Transverse colon (tissue), 4 donors: Measurements from ENCODE around the gene TBC1D21. TPM values are rescaled to one million over a fixed set of nuclear protein-coding genes. Genes with fewer than 3 reads are reported as not detected.

ENCODE experiments used
- DNase-seq: peaks from one replicate; pipeline ENCODE4 v3.0.0-alpha.2; 2019
- H3K27ac ChIP-seq, 4 donors: fragments of 200-600 bp; sonication (generic); 2 replicates each; pipeline ENCODE4 v1.5.1; 2016 to 2018; ENCODE audit warnings: inconsistent platforms in 4 of 4
- H3K27me3 ChIP-seq: fragments of 200-600 bp; sonication (generic); 2 replicates; pipeline ENCODE4 v1.5.1; 2017; ENCODE audit warnings: inconsistent platforms
- H3K36me3 ChIP-seq, 4 donors: fragments of 200-600 bp; sonication (generic); 2 replicates each; pipeline ENCODE4 v1.5.1; 2017 to 2019; ENCODE audit warnings: inconsistent platforms in 4 of 4
- H3K4me1 ChIP-seq, 4 donors: fragments of 200-600 bp; sonication (generic); 2 replicates each; pipeline ENCODE4 v1.5.1; 2017 to 2020; ENCODE audit warnings: inconsistent platforms in 4 of 4
- H3K4me3 ChIP-seq, 4 donors: fragments of 200-600 bp; sonication (generic); 1 replicate in 1 of 4; 2 replicates in 3 of 4; pipeline versions ENCODE4 v1.5.1 to v1.6.1; 2017 to 2019; ENCODE audit warnings: inconsistent platforms in 4 of 4
- H3K9me3 ChIP-seq, 2 donors: fragments of 200-600 bp; sonication (generic); 2 replicates each; pipeline ENCODE4 v1.5.1; 2017 to 2019; ENCODE audit warnings: inconsistent platforms in 2 of 2
- CTCF ChIP-seq, 5 experiments: fragments of 200-600 bp in 3 of 5; fragments of 450-650 bp in 2 of 5; sonication (generic) in 3 of 5; IDR thresholded peaks; 1 replicate in 2 of 5; 2 replicates in 3 of 5; pipeline ENCODE4 v1.5.1; 2016 to 2017; ENCODE audit warnings: antibody characterized with exemption in 5 of 5, inconsistent platforms in 3 of 5, mild to moderate bottlenecking in 2 of 5, moderate library complexity in 1 of 5
- EP300 ChIP-seq: sonication (generic); formaldehyde crosslinking; IDR thresholded peaks from one replicate; pipeline ENCODE4 v1.6.1; 2017; ENCODE audit warnings: antibody characterized with exemption, low read depth
- POLR2A ChIP-seq: fragments of 450-650 bp; IDR thresholded peaks from one replicate; pipeline ENCODE4 v1.6.1; 2016; ENCODE audit warnings: antibody characterized with exemption, mild to moderate bottlenecking, moderate library complexity
- POLR2AphosphoS5 ChIP-seq, 3 donors: sonication (generic); formaldehyde crosslinking; IDR thresholded peaks; one replicate each; pipeline ENCODE4 v1.6.1; 2016; ENCODE audit warnings: antibody characterized with exemption in 3 of 3
- WGBS, 2 donors: methylation state at CpG; one replicate each; pipeline ENCODE4 v1.1.5; 2018; ENCODE audit warnings: low coverage in 1 of 2; 5-methylcytosine and 5-hydroxymethylcytosine counted together
- in situ Hi-C, 4 donors: fragments of 200-750 bp; cut with MboI; loops; one replicate each; pipeline versions ENCODE4 v1.15.0 to v1.15.1; 2017; ENCODE audit warnings: low sequenced_read_pairs in 3 of 4, low pct_ligation_motif_present in 1 of 4, low pct_unique_long_range_greater_than_20kb in 1 of 4
- intact Hi-C: fragments of 100-400 bp; cut with DNase I; formaldehyde crosslinking; loops from one replicate; pipeline ENCODE4 v1.15.1; 2023; ENCODE audit warnings: low total_unique reads
- total RNA-seq, 4 donors: library from RNA; depleted of rRNA; stranded (reverse); fragments of >200 nt; gene quantifications; one replicate each; pipeline ENCODE4 v1.1.0, GENCODE V29; 2016

Gene TBC1D21
- total RNA-seq, 4 donors from 2014 or later = not detected

DNA sequence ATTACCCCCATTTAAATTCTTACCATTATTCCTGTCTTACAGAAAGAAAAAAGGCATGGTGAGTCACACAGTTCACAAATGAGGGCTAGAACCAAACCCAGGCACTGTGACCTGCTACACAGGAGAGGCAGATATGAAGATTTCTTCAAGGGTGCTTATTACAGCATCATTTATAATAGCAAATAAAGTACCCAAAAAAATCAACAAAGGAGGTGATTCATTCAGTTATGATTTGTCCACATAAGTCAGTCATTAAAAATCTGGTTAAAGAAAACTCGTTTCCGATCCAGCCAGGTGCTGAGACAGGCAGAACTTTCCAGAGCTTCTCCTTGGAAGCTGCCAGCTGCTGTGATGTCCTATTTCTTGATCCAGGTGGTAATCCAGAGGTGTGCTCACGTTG is 45.4 kb downstream of the TBC1D21 start:
- Histone ChIP-seq H3K27me3 (no peaks in the 10 kb centered on the region), H3K4me1 (peaks cover under 1 to 24% (median 13%) of the 10 kb centered on the region in 4 donors), H3K27ac (no peak overlapping the region), H3K36me3 (no peaks in the 10 kb centered on the region), H3K9me3 (peaks cover 0 to 5% of the 10 kb centered on the region in 2 donors), H3K4me3 (no peak overlapping the region)
- intact Hi-C loops = no loop called here
- 80 to 81% methylated on average over 3 of the region's 3 CpGs for WGBS, 2 donors
- in situ Hi-C loops = no loop called here
- TF ChIP-seq POLR2AphosphoS5 (IDR thresholded peaks at IDR 0.05) (no peak), CTCF (IDR thresholded peaks at IDR 0.05) (no peak), POLR2A (no peak), EP300 (no peak)
- no peak for DNase-seq

DNA sequence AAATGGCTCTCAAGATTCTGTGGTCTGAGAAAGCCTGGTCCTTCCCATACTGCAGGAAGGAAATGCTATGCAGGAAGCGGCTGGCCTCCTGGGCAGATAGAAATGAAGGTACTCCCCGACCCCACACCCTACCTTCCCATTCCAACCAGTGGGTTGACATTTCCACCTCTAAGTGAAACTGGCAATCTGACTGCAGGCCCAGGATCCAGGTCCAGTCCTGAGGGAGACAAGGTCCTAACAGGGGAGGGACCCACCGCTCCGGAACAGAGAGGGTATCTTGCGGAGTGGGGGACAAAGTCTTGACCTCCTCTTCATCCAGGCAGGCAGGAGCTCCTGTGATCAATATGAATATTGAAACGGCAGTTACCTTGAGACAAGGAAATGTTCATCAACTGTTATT is 46.3 kb downstream of the TBC1D21 start:
- Histone ChIP-seq H3K4me1 (peaks cover 10 to 33% (median 20%) of the 10 kb centered on the region in 4 donors), H3K27ac (no peak overlapping the region), H3K27me3 (no peaks in the 10 kb centered on the region), H3K9me3 (peaks cover 0 to 5% of the 10 kb centered on the region in 2 donors), H3K36me3 (no peaks in the 10 kb centered on the region), H3K4me3 (no peak overlapping the region)
- TF ChIP-seq EP300 (no peak), POLR2AphosphoS5 (IDR thresholded peaks at IDR 0.05) (no peak), CTCF (IDR thresholded peaks at IDR 0.05) (no peak), POLR2A (no peak)
- DNase-seq = no peak
- intact Hi-C loops = no loop called here
- WGBS, 2 donors = 60 to 82% methylated on average over 1 to 6 of the region's 6 CpGs
- in situ Hi-C loops = no loop called here

DNA sequence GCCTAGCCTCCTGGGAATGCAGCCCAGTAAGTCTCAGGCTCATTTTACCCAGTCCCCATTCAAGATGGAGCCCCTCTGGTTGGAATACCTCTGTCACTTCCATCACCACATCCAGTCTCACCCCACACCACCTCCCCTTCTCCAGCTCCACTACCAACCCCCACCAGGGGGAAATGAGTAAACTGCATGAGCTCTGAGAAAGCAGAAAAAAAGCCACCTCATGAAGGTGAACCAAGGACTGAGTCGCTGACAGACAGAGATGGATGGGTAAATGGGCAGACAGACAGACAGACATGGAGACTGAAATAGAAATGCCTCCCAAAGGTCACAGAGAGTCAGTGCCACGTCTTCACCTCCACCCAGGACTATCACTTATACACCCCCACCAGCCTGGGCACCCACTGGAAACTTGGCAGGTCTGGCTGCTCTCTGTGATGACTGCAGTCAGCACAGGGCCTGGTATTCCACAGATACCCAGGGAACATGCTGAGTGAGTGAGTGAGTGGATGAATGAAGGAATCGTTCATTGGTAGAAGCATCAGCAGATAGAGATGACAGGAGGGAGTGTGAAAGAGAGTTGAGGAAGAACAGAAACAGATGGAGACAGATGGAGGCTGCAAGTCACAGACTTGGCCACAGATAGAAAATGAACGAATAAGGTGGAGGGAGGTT is 48.0 kb downstream of the TBC1D21 start:
- Histone ChIP-seq H3K4me1 (peaks cover 16 to 48% (median 33%) of the 10 kb centered on the region in 4 donors), H3K27ac (no peak overlapping the region), H3K27me3 (peaks cover 2% of the 10 kb centered on the region), H3K4me3 (no peak overlapping the region), H3K36me3 (no peaks in the 10 kb centered on the region), H3K9me3 (peaks cover 0 to 1% of the 10 kb centered on the region in 2 donors)
- DNase-seq = no peak
- in situ Hi-C loops (no loop called here), intact Hi-C loops (no loop called here)
- WGBS, 2 donors = 40 to 73% methylated on average over 2 to 4 of the region's 4 CpGs
- no peak for TF ChIP-seq POLR2A
- TF ChIP-seq CTCF (IDR thresholded peaks at IDR 0.05) = no peak
- TF ChIP-seq EP300 = no peak
- no peak for TF ChIP-seq POLR2AphosphoS5 (IDR thresholded peaks at IDR 0.05)

GRCh38 chr15:73922186-73923151 is 49.1 kb downstream of the TBC1D21 start:
- Histone ChIP-seq H3K36me3 (no peaks in the 10 kb centered on the region), H3K27me3 (peaks cover 10% of the 10 kb centered on the region), H3K4me3 (no peak overlapping the region), H3K9me3 (no peaks in the 10 kb centered on the region), H3K4me1 (peaks cover 19 to 59% (median 44%) of the 10 kb centered on the region in 4 donors), H3K27ac (peak overlapping the region; percentile 71 to 92 (median 78))
- intact Hi-C loops = no loop called here
- no peak for DNase-seq
- 30 to 51% methylated on average over 6 to 19 of the region's 19 CpGs for WGBS, 2 donors
- in situ Hi-C loops = no loop called here
- TF ChIP-seq EP300 (no peak), POLR2AphosphoS5 (IDR thresholded peaks at IDR 0.05) (no peak), POLR2A (no peak), CTCF (IDR thresholded peaks at IDR 0.05) (no peak)
